NCI-H2029 (cell line): ENCODE results near the gene PLA2G2C.

Experiments used
- DNase-seq: peaks from one replicate; lab custom pipeline; 2025; lab: John Stamatoyannopoulos, UW

PLA2G2C gene

GRCh38 chr1:20152599-20152930 is 33.8 kb downstream of the PLA2G2C start:
- no peak for DNase-seq

- DNase-seq = peak; percentile 32
These were observed 34.3 kb downstream of the PLA2G2C start for GRCh38 chr1:20151906-20152598.

- no peak for DNase-seq
These were observed 35.3 kb downstream of the PLA2G2C start for GRCh38 chr1:20150969-20151368.

DNA sequence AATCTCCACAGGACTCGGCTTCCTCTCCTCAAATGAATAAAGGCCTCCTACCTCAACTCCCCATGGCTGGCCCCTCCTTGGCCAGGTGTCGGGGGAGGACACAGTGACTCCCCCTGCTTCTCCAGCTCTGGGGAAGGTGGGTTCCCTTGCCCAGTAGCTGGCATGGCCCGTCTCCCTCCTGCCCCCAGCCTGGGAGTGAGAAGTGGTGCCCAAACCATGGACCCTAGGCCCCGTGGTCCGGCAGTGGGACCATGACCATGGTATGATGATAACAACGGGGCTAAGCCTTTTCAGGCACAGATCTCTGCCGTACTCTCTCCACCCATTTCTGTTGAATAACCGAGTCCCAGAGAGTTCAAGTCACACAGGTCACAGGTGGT is 36.0 kb downstream of the PLA2G2C start:
- DNase-seq = no peak

DNA sequence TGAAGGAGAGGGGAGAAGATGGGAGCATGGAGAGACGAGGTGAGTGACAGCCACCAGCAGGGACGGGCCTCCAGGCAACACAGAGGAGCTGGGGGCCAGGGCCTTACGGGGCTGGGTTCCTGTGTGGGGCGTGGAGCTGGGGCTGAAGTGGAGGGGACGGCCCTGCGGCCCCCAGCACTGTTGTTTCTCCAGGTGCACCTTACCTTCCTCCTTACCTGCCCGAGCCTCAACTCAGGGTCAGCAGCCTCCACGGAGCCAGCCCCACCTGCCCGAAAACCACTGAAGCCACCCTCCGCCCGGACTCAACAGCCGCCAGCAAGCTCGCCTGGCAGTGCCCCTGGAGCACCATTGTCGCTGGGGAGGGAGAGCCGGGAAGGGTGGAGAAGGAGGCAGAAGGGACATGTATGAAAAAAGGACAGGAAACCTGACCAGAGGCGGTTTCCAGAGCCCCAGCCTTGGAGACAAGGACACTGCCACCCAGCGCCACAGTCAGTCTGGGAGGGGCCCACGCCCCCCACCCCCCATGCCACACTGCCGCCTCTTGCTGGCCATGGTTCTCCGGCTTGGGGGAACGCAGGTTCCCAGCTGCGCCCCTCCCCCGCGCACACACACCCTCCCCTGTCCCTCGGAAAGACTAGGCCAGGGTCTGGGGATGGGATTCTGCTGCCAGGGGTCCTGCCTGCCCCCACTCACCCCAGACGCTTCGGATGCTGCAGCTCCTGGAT is 36.6 kb downstream of the PLA2G2C start:
- no peak for DNase-seq

- no peak for DNase-seq
These were observed 37.5 kb downstream of the PLA2G2C start for GRCh38 chr1:20148571-20149500.

GRCh38 chr1:20147846-20148570 is 38.3 kb downstream of the PLA2G2C start:
- DNase-seq = no peak

DNA sequence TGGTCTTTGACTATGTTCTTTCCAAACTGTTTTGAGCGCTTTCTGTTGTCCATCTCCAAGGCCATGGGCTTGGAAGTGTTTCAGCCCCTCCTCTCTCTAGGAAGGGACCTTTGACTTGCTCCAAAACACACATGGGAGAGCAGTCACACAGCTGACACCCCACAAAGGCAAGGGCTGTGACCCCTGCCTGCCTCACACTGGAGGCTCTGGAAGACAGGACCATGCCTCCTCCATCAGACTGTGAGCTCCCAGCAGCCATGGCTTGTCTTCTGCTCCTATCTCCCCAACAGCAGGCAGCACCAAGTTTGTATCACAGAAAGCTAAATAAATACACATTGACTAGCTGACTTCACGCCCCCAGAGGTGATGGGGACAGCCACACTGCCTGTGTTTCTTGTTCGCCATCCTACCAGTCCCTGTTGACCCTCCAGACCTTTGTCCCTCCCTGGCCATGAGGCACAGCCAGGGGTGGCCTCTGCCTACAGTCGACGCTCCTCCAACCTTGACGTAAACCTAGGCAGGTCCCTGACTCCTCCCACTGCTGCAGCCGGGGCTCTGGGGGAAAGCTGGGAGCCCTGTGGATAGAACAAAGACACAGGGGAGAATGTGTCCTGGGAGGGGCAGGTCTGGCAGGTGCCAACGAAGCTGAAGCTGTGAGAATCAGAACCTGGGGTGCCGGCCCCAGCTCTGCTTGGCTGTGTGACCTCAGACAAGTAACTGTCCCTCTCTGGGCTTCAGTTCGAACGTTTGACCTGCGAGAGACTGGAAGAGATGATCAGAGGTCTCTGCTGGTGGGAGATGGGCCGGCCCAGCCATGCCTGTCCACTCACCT is 42.4 kb downstream of the PLA2G2C start:
- no peak for DNase-seq

DNA sequence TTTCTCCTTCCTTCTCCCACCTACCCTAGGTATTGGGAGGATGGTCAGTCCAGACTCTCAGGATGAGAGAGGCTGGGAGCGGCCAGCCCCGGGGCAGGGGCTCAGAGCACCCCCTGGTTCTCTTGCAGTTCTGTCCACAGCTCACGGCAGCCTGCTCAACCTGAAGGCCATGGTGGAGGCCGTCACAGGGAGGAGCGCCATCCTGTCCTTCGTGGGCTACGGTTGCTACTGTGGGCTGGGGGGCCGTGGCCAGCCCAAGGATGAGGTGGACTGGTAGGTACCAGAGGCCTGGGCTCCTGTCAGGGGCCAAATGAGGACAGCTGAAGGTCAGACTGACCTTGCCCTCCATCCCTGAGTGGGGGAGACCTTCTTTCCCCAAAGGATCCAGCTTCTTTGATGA is 43.0 kb downstream of the PLA2G2C start:
- DNase-seq = no peak

DNA sequence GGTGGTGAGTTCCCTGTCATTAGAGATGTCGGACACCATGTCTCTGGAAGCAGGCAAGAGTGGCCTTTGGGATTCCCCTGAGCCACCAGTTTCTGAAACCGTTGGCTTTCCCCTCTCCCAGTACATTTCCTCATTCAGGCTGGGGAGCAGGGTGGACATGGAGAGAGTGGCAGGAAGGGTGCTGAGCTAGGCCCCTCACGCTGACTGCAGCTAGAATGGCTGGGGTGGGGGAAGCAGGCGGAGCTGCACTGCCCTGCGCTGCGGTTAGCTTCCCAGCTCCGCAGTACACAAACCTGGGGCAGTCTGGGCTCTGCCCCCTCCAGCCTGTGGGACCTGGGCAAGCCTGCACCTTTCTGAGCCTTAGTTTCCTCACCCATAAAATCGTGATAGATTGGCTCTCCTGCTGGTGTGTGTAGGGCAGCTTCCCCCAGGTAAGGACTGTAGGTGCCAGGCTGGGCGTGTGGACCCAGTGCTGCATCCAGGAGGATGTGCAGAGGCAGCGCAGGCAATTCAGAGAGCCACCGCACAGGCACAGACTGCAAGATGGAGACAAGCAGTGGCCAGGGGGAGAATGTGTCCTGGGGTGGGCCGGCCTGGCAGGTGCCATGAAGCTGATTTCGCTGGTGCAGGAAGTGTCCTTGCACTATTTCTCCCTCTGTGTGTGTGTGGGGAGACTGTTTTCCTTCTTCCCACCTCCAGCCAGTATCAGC is 44.2 kb downstream of the PLA2G2C start:
- no peak for DNase-seq

GRCh38 chr1:20141466-20141865 is 44.9 kb downstream of the PLA2G2C start:
- DNase-seq = no peak

DNA sequence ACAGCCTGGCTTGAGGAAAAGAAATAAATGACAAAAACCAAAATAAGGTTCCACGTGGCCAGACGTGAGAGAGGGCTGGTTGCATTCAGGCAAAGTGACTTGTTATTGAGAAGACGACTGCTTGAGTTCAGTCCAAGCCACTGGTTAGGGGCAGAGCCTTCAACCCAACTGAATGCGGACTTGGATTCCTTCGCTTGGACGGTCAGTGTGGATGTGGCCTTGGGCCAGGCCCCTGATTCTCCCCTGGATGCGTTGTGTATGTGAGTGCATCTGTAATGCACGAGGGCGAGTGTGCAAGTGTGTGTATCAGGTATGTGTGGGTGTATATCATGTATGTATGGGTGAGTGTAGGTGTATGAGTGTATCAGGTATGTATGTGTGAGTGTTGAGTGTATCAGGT is 45.3 kb downstream of the PLA2G2C start:
- no peak for DNase-seq

DNA sequence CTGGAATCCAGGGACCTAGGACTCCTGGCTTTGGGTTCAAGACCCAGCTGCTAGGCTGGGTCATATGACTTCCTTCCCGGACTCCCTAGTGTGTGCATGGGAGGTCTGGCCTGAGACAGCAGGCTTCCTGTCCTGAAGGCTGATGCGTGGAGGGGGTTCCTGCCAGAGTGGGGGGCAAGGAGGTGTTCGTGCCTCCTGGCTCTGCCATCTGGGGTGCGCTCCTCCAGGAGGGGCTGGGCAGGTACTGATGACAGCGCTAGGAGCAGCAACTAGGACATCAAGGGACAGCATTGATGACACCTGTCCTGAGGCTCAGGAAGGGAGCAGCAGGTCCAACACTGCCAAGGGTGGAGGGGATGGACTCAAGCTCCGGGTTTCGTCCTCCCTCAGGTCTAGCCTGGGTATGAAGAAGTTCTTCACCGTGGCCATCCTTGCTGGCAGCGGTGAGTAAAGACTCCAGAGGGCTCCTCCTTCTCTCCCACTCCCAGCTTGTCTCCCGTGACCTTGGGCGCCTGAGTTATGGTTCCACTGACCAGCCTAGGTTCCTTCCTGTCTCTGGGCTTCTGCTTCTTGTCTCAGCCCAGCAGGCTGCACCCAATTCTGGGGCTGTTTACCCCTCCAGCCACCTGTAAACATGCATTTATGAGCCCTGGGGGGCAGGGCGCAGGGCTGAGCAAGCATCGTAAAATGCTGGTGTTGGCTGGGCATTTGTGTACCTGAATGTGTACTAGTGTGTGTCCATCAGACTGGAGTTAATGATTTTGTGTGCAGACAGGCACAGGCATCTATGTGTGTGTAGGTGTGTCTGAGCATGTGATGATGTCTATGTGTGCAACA is 46.3 kb downstream of the PLA2G2C start:
- no peak for DNase-seq

DNA sequence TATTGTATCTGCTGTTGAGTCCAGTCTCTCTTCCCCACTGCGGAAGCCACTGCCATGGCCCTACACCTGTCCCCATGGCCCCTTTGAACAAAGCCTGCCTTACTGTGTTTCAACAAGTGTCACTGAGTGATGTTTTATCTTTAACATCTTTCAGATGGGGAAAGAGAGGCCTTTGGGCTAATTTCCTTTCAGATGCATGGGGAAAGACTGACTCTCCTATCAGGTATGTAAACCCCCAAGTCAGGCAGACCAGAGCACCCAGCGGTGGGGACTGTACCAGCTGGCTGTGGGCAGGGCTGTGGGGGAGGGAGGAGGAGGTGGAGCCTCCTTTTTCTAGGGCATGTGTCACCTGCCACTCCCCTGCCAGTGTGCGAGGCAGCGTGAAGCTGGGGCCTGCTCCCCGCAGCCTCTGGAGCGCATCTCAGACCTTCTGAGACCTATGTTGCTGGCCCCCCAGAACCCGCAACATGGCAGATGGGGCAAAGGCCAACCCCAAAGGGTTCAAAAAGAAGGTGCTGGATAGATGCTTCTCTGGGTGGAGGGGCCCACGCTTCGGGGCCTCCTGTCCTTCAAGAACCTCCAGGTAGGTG is 47.3 kb downstream of the PLA2G2C start, which contains the start of gene PLA2G2F:
TSS of gene PLA2G2F (plus strand) at position 363 of the 590 bp plus-strand sequence. CDS start at position 468, 105 bp downstream.
- no peak for DNase-seq

- no peak for DNase-seq
These were observed 48.0 kb downstream of the PLA2G2C start for GRCh38 chr1:20138346-20138745.

GRCh38 chr1:20137604-20138003 is 48.7 kb downstream of the PLA2G2C start:
- no peak for DNase-seq

GRCh38 chr1:20137055-20137454 is 49.3 kb downstream of the PLA2G2C start:
- DNase-seq = no peak

- DNase-seq = no peak
These were observed 50.1 kb downstream of the PLA2G2C start for GRCh38 chr1:20136249-20136648.

DNA sequence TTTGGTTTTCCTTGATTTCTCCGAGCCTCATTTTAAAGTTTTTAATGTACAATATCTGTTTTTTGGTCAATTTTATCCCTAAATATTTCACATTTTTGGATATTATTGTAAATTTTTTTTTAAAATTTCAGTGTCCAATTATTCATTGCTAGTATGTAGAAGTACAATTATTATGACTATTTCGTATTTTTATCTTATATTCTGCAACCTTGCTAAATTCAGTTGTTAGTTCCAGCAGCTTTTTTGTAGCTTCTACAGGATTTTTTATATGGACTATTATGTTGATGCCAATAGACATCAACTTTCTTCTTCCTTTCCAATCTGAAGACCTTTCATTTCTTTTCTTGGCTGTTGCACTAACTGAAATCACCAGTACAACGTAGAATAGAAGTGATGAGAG is 51.3 kb downstream of the PLA2G2C start:
- no peak for DNase-seq
